Gastroesophageal sphincter (tissue), 4 donors: ENCODE measurements around the gene PHF23. TPM values are rescaled to one million over a fixed set of nuclear protein-coding genes. Genes with fewer than 3 reads are reported as not detected.
A peak's percentile ranks its signal among the peaks of the same experiment; 100 is the strongest.

ENCODE experiments used
- ATAC-seq: fragments of 150-250 bp; one replicate; pipeline ENCODE4 v1.9.1; 2016; ENCODE audit warnings: mild to moderate bottlenecking, moderate library complexity
- H3K27ac ChIP-seq, 4 donors: fragments of 200-600 bp; sonication (generic) in 3 of 4; 1 replicate in 3 of 4; 2 replicates in 1 of 4; pipeline ENCODE4 v1.5.1; 2016 to 2019
- H3K27me3 ChIP-seq: fragments of 200-600 bp; sonication (generic); one replicate; pipeline ENCODE4 v1.5.1; 2019
- H3K36me3 ChIP-seq, 2 donors: fragments of 200-600 bp; sonication (generic); one replicate each; pipeline ENCODE4 v1.5.1; 2019; ENCODE audit warnings: control low read depth in 1 of 2
- H3K4me1 ChIP-seq, 3 donors: fragments of 200-600 bp; sonication (generic); 1 replicate in 2 of 3; 2 replicates in 1 of 3; pipeline ENCODE4 v1.5.1; 2016 to 2019; ENCODE audit warnings: control low read depth in 2 of 3
- H3K4me3 ChIP-seq, 2 donors: fragments of 200-600 bp; sonication (generic); one replicate each; pipeline ENCODE4 v1.5.1; 2019; ENCODE audit warnings: mild to moderate bottlenecking in 1 of 2, moderate library complexity in 1 of 2
- H3K9me3 ChIP-seq, 3 donors: fragments of 200-600 bp; sonication (generic); one replicate each; pipeline ENCODE4 v1.5.1; 2017 to 2019; ENCODE audit warnings: control low read depth in 2 of 3
- CTCF ChIP-seq, 4 experiments: fragments of 200-600 bp in 2 of 4; fragments of 450-650 bp in 2 of 4; sonication (generic) in 1 of 4; IDR thresholded peaks; one replicate each; pipeline ENCODE4 v1.5.1; 2017 to 2019; ENCODE audit warnings: antibody characterized with exemption in 4 of 4, mild to moderate bottlenecking in 2 of 4, moderate library complexity in 2 of 4
- EP300 ChIP-seq: sonication (generic); formaldehyde crosslinking; IDR thresholded peaks from one replicate; pipeline ENCODE4 v1.6.1; 2017; ENCODE audit warnings: antibody characterized with exemption, mild to moderate bottlenecking
- POLR2A ChIP-seq, 2 donors: fragments of 450-650 bp; IDR thresholded peaks; one replicate each; pipeline ENCODE4 v1.6.1; 2017; ENCODE audit warnings: antibody characterized with exemption in 2 of 2, mild to moderate bottlenecking in 2 of 2, moderate library complexity in 1 of 2
- POLR2AphosphoS5 ChIP-seq: sonication (generic); formaldehyde crosslinking; IDR thresholded peaks from one replicate; pipeline ENCODE4 v1.6.1; 2017; ENCODE audit warnings: antibody characterized with exemption
- WGBS, 2 donors: methylation state at CpG; one replicate each; pipeline ENCODE4 v1.1.5; 2018; ENCODE audit warnings: low coverage in 1 of 2; 5-methylcytosine and 5-hydroxymethylcytosine counted together
- total RNA-seq, 4 donors: library from RNA; depleted of rRNA; stranded (reverse); fragments of >200 nt; gene quantifications; one replicate each; pipeline ENCODE4 v1.1.0, GENCODE V29; 2016

Gene PHF23
- total RNA-seq, 4 donors from 2014 or later, result 29.4 to 38.2 (median 31.0) TPM

GRCh38 chr17:7238420-7239090 lies 702 bp downstream of the PHF23 start:
- Histone ChIP-seq H3K27ac (peak overlapping the region; percentile 82 to 98 (median 95)), H3K9me3 (no peaks in the 10 kb centered on the region), H3K36me3 (peaks cover 0 to 34% of the 10 kb centered on the region in 2 donors), H3K27me3 (no peaks in the 10 kb centered on the region), H3K4me1 (peaks cover 8 to 62% (median 29%) of the 10 kb centered on the region in 3 donors), H3K4me3 (peak overlapping the region; percentile 90 to 99)
- TF ChIP-seq CTCF (IDR thresholded peaks at IDR 0.05) (no peak), POLR2AphosphoS5 (no peak), EP300 (no peak), POLR2A (IDR thresholded peaks at IDR 0.05) (no peak)
- 0 to 1% methylated on average over 15 to 24 of the region's 39 CpGs for WGBS, 2 donors
- no peak for ATAC-seq

DNA sequence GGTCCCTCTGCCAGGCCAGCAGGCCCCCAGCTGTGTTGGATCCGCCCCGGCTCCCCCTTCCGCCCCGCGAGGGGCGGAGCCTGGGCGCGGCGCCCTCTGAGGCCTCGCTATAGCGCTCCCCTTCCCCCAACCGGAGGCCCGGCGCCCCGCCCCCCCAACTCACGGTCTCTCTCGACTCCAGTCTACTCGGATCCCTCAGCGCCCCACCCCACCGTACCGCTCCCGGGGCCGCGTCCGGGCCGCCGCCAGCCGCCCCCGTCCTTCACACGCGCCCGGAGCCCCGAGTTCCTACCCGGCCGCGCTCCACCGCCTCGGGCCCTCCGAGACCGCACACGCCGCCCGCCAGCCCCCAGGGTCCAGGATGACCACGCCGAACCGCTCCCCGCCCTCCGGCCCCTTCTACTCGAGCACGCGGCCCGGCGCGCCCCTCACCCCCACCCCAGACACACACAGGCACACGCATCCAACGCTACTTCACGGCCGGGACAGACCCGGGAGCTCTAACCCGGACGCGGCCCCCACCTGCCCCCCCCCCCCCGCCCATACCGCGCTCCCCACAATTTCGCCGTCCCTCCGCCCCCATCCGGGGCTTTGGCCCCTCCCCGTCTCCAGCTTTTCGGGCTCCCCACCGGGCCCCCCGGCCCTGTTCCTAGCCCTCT lies 1.4 kb downstream of the PHF23 start:
- WGBS, 2 donors, result no CpG with 5 or more reads among the region's 73 CpGs
- peak; percentile 6 for ATAC-seq
- Histone ChIP-seq H3K4me1 (peaks cover 8 to 64% (median 29%) of the 10 kb centered on the region in 3 donors), H3K27me3 (no peaks in the 10 kb centered on the region), H3K27ac (peak overlapping the region; percentile 82 to 98 (median 95)), H3K9me3 (no peaks in the 10 kb centered on the region), H3K36me3 (peaks cover 0 to 33% of the 10 kb centered on the region in 2 donors), H3K4me3 (peak overlapping the region; percentile 90 to 99)
- no peak for TF ChIP-seq EP300
- TF ChIP-seq POLR2AphosphoS5, result no peak
- TF ChIP-seq POLR2A (IDR thresholded peaks at IDR 0.05), result no peak
- TF ChIP-seq CTCF (IDR thresholded peaks at IDR 0.05), result no peak

GRCh38 chr17:7237266-7237760 lies 1.9 kb downstream of the PHF23 start:
- H3K9me3 ChIP-seq, result no peaks in the 10 kb centered on the region
- H3K36me3 ChIP-seq, result peaks cover 0 to 33% of the 10 kb centered on the region in 2 donors
- WGBS, 2 donors, result 20 to 21% methylated on average over 1 to 5 of the region's 6 CpGs
- H3K4me3 ChIP-seq, result peak overlapping the region; percentile 90 to 99
- no peak for TF ChIP-seq POLR2A (IDR thresholded peaks at IDR 0.05)
- no peak for TF ChIP-seq CTCF (IDR thresholded peaks at IDR 0.05)
- TF ChIP-seq EP300, result no peak
- no peak for TF ChIP-seq POLR2AphosphoS5
- H3K27ac ChIP-seq, result peak overlapping the region; percentile 82 to 98 (median 95)
- H3K4me1 ChIP-seq, result peaks cover 8 to 70% (median 35%) of the 10 kb centered on the region in 3 donors
- no peak for ATAC-seq
- H3K27me3 ChIP-seq, result no peaks in the 10 kb centered on the region

GRCh38 chr17:7236808-7237207 lies 2.4 kb downstream of the PHF23 start:
- Histone ChIP-seq H3K36me3 (peaks cover 0 to 33% of the 10 kb centered on the region in 2 donors), H3K9me3 (no peaks in the 10 kb centered on the region), H3K27me3 (no peaks in the 10 kb centered on the region), H3K27ac (peak overlapping the region in 3 of 4 donors; percentile 94 to 98 (median 96)), H3K4me3 (peak overlapping the region in 1 of 2 donors; percentile 99), H3K4me1 (peaks cover 8 to 75% (median 38%) of the 10 kb centered on the region in 3 donors)
- ATAC-seq, result no peak
- no peak for TF ChIP-seq CTCF (IDR thresholded peaks at IDR 0.05)
- 76 to 77% methylated on average over 6 of the region's 6 CpGs for WGBS, 2 donors
